HG03280 (cell line): ENCODE measurements around the gene CHEK1.
"Not testable (repeated sequence)": the region's sequence is repeated elsewhere in the genome, so short reads cannot be mapped to it uniquely, and the experiment has no call there.

ENCODE experiments used
- ATAC-seq: cut with Tn5 transposase; IDR thresholded peaks from one replicate; pipeline ENCODE4 v1.9.1; 2021; ENCODE audit warnings: mild to moderate bottlenecking, moderate library complexity; ENCODE audit not compliant: unreplicated experiment

Gene CHEK1

GRCh38 chr11:125690006-125690405 lies 65.0 kb downstream of the CHEK1 start:
- ATAC-seq: no peak

- ATAC-seq: no peak
Observed at GRCh38 chr11:125692887-125693286, 67.9 kb downstream of the CHEK1 start.

- ATAC-seq: no peak
Observed at GRCh38 chr11:125694951-125695350, 70.0 kb downstream of the CHEK1 start.

- ATAC-seq: no peak
Observed at GRCh38 chr11:125701018-125701610, 76.2 kb downstream of the CHEK1 start.

GRCh38 chr11:125701858-125702621 lies 77.1 kb downstream of the CHEK1 start:
- ATAC-seq: no peak

- ATAC-seq: not testable (repeated sequence)
Observed at GRCh38 chr11:125704686-125705085, 79.7 kb downstream of the CHEK1 start.

- no peak for ATAC-seq
Observed at GRCh38 chr11:125720781-125721180, 95.8 kb downstream of the CHEK1 start.

GRCh38 chr11:125724125-125724524 lies 99.2 kb downstream of the CHEK1 start:
- ATAC-seq: no peak
